Heart left ventricle (tissue), 13 donors: ENCODE measurements around the gene CTXN1.

Experiments
- POLR2A ChIP-seq, 2 donors: fragments of 450-650 bp; IDR thresholded peaks; one replicate each; pipeline ENCODE4 v1.6.1; 2017; ENCODE audit warnings: antibody characterized with exemption in 2 of 2, mild to moderate bottlenecking in 2 of 2, moderate library complexity in 2 of 2
- TF ChIP-seq, protein P1 (sequence below), 12 donors: fragments of 200-600 bp; sonication (generic) in 4 of 12; IDR thresholded peaks; one replicate each; pipeline versions ENCODE4 v1.5.0 to v1.8.0; 2018 to 2022; ENCODE audit warnings: antibody characterized with exemption in 12 of 12, mild to moderate bottlenecking in 5 of 12
- donor health status: ischemic (EF 13 %, LVEDD 7.1; RV severe dilation, severe dysfunction).
- donor health status: DM: no; HTN: yes; CAD: no.
- donor health status: DM: no; HTN: no; CAD: no.
- donor health status: ischemic (EF 25% LVEDD 6.9; RV normal size, moderate dysfunction).
- donor health status: ischemic (EF 25% LVEDD 5.7; RV mildly dilated, moderate dysfunction).
- donor health status: ischemic (EF 35%, LVEDD 5.7; RV mildly dilated, moderate dysfunction).
- donor health status: nonischemic (EF 11% LVEDD 7.7; RV severe dilation, severe dysfunction).
- donor health status: DM: yes; HTN: yes; CAD: no.
- donor health status: PGD.
- donor health status: ischemic (EF 29% LVEDD 5.4; RV normal size, mild dysfunction).
- donor health status: nonischemic (EF 23%, LVEDD 6.1; RV moderate dilation, normal function).

DNA sequence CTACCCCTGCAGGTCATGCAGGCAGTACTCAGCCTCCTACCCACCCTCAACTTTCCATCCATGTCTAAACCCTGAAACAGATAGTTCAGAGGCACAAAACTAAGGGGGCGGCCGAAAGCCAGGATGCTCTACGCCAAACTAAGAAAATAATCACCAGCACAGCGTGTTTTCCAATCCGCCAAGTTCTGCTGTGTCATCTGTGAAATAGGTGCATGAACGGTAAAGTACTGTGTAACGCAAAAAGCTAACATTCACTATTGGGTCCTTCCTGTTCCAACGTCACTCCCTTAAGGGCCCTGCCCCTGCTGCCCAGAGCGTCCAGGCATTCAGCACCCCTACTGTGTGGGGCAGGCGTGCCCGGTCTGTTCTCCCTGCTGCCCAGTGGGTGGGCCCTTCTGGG is 29.8 kb upstream of the CTXN1 start:
- TF ChIP-seq, protein P1, sequence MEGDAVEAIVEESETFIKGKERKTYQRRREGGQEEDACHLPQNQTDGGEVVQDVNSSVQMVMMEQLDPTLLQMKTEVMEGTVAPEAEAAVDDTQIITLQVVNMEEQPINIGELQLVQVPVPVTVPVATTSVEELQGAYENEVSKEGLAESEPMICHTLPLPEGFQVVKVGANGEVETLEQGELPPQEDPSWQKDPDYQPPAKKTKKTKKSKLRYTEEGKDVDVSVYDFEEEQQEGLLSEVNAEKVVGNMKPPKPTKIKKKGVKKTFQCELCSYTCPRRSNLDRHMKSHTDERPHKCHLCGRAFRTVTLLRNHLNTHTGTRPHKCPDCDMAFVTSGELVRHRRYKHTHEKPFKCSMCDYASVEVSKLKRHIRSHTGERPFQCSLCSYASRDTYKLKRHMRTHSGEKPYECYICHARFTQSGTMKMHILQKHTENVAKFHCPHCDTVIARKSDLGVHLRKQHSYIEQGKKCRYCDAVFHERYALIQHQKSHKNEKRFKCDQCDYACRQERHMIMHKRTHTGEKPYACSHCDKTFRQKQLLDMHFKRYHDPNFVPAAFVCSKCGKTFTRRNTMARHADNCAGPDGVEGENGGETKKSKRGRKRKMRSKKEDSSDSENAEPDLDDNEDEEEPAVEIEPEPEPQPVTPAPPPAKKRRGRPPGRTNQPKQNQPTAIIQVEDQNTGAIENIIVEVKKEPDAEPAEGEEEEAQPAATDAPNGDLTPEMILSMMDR (IDR thresholded peaks at IDR 0.05): no peak
- TF ChIP-seq POLR2A (IDR thresholded peaks at IDR 0.05): no peak
